PC-9 (cell line): Measurements from ENCODE around the gene HHATL. TPM values are rescaled to one million over a fixed set of nuclear protein-coding genes. Genes with fewer than 3 reads are reported as not detected.

Experiments used
- BruUV-seq: library from RNA; stranded (reverse); fragments of 400-500 nt; replicated peaks from 2 replicates; lab custom pipeline; 2021; lab: Mats Ljungman, UMichigan
- CTCF ChIA-PET: fragments of 300-600 bp; sonication (Branson Sonifier 250); formaldehyde crosslinking; loops from one replicate; lab custom pipeline; 2022; ENCODE audit warnings: antibody characterized with exemption; lab: Charles Lee
- POLR2A ChIA-PET: fragments of 300-600 bp; sonication (Branson Sonifier 250); formaldehyde crosslinking; loops from one replicate; lab custom pipeline; 2022; ENCODE audit warnings: antibody characterized with exemption; ENCODE audit not compliant: unreplicated experiment; lab: Charles Lee
- DNase-seq, 2 experiments: peaks; one replicate each; pipeline versions ENCODE4 v3.0.0 to v3.0.0-alpha.2; 2015 to 2022; ENCODE audit warnings: mixed read lengths in 1 of 2
- H2AFZ ChIP-seq: fragments of 200-600 bp; sonication (generic); 2 replicates; pipeline ENCODE4 v1.8.1; 2017; ENCODE audit warnings: antibody characterized with exemption
- H3F3A ChIP-seq: fragments of 200-600 bp; sonication (generic); 2 replicates; pipeline ENCODE4 v1.8.1; 2017; ENCODE audit warnings: antibody characterized with exemption, mild to moderate bottlenecking, low read depth; ENCODE audit not compliant: insufficient read depth
- H3K27ac ChIP-seq: fragments of 200-600 bp; sonication (generic); 2 replicates; pipeline ENCODE4 v1.6.1; 2016; ENCODE audit warnings: mixed run types
- H3K27me3 ChIP-seq: fragments of 200-600 bp; sonication (generic); 2 replicates; pipeline ENCODE4 v1.6.1; 2016; ENCODE audit warnings: low read depth, mixed run types; ENCODE audit not compliant: insufficient read depth
- H3K36me3 ChIP-seq: fragments of 200-600 bp; sonication (generic); 2 replicates; pipeline ENCODE4 v1.6.1; 2016; ENCODE audit warnings: low read depth, mixed run types
- H3K4me1 ChIP-seq: fragments of 200-600 bp; sonication (generic); replicated peaks from 2 replicates; pipeline ENCODE4 v1.6.1; 2016; ENCODE audit warnings: mixed run types; ENCODE audit not compliant: insufficient read depth
- H3K4me2 ChIP-seq: fragments of 200-600 bp; sonication (generic); 2 replicates; pipeline ENCODE4 v1.6.1; 2017; ENCODE audit warnings: mixed run types
- H3K4me3 ChIP-seq: fragments of 200-600 bp; sonication (generic); 2 replicates; pipeline ENCODE4 v1.6.1; 2016; ENCODE audit warnings: mixed run types
- H3K79me2 ChIP-seq: fragments of 200-600 bp; sonication (generic); 2 replicates; pipeline ENCODE4 v1.6.1; 2017; ENCODE audit warnings: low read depth, mixed run types
- H3K9me2 ChIP-seq: fragments of 200-600 bp; sonication (generic); 2 replicates; pipeline ENCODE4 v1.8.1; 2017; ENCODE audit warnings: mild to moderate bottlenecking; ENCODE audit not compliant: insufficient read depth
- H3K9me3 ChIP-seq: fragments of 200-600 bp; sonication (generic); 2 replicates; pipeline ENCODE4 v1.8.1; 2016; ENCODE audit warnings: low read depth; ENCODE audit not compliant: insufficient read depth
- H4K20me1 ChIP-seq: fragments of 200-600 bp; sonication (generic); 2 replicates; pipeline ENCODE4 v1.8.1; 2017; ENCODE audit not compliant: insufficient read depth
- EZH2 ChIP-seq: fragments of 200-600 bp; sonication (generic); IDR thresholded peaks from 2 replicates; pipeline ENCODE4 v1.8.0; 2017; ENCODE audit warnings: antibody characterized with exemption, low read depth
- intact Hi-C: fragments of 100-400 bp; cut with micrococcal nuclease; formaldehyde crosslinking; loops from one replicate; pipeline ENCODE4 v1.10.0; 2022; ENCODE audit not compliant: unreplicated experiment
- total RNA-seq: library from RNA; stranded (reverse); gene quantifications from 2 replicates; pipeline ENCODE4 v1.2.3, GENCODE V29; 2021
- TF ChIP-seq, protein P1 (sequence below): fragments of 200-600 bp; sonication (generic); conservative IDR thresholded peaks from 2 replicates; pipeline ENCODE4 v1.6.1; 2017; ENCODE audit warnings: mixed run types, antibody characterized with exemption, mild to moderate bottlenecking, moderate library complexity

HHATL gene
- total RNA-seq, 1 experiment from 2014 or later = not detected

DNA sequence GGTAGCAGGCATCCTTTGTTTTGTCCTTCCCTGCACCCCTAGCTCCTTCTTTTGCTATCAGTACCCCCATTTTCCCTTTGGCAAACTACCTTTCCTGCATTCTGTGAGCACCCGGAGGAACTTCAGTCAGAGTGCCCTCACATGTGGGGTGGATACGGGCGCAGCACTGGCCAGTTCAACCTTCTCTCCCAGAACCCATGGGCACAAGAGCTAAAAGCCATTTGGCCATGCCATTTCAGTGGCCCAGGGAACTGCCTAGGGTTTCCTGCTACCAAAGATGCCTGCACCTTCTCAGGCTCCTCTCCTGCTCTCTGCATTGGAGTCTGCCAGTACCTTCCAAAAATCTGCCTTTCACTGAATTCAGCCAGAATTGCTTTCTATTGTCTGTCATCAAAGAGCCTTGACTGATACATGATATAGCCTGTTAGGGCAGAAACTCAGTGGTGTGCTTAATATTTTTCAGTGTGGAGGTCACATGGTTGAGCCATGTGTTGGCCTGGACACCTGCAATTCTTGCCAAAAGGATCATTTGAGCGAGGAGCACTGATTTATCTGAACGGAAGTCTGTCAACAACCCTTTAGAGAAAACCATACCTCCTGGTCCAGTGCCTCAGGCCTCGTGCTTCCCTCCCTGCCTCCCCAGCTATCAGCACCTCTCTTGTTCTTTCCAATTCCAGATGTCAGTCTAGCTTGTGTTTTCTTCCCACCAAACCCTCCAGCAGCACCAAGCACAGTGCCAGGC, 27.0 kb upstream of the HHATL start:
- Histone ChIP-seq H3K9me3 (no peaks in the 10 kb centered on the region), H3F3A (no peaks in the 10 kb centered on the region), H3K4me1 (no peaks in the 10 kb centered on the region), H3K4me3 (no peak overlapping the region), H3K79me2 (no peaks in the 10 kb centered on the region), H3K27ac (no peak overlapping the region), H3K36me3 (no peaks in the 10 kb centered on the region), H3K9me2 (no peaks in the 10 kb centered on the region), H2AFZ (no peak overlapping the region), H3K4me2 (no peak overlapping the region), H3K27me3 (no peaks in the 10 kb centered on the region), H4K20me1 (no peaks in the 10 kb centered on the region)
- TF ChIP-seq, protein P1, sequence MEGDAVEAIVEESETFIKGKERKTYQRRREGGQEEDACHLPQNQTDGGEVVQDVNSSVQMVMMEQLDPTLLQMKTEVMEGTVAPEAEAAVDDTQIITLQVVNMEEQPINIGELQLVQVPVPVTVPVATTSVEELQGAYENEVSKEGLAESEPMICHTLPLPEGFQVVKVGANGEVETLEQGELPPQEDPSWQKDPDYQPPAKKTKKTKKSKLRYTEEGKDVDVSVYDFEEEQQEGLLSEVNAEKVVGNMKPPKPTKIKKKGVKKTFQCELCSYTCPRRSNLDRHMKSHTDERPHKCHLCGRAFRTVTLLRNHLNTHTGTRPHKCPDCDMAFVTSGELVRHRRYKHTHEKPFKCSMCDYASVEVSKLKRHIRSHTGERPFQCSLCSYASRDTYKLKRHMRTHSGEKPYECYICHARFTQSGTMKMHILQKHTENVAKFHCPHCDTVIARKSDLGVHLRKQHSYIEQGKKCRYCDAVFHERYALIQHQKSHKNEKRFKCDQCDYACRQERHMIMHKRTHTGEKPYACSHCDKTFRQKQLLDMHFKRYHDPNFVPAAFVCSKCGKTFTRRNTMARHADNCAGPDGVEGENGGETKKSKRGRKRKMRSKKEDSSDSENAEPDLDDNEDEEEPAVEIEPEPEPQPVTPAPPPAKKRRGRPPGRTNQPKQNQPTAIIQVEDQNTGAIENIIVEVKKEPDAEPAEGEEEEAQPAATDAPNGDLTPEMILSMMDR = no peak
- TF ChIP-seq EZH2 = no peak
- no peak for DNase-seq
- CTCF ChIA-PET = no interaction called here
- POLR2A ChIA-PET = no interaction called here
- intact Hi-C loops = no loop called here
- BruUV-seq = no TSS peak

DNA sequence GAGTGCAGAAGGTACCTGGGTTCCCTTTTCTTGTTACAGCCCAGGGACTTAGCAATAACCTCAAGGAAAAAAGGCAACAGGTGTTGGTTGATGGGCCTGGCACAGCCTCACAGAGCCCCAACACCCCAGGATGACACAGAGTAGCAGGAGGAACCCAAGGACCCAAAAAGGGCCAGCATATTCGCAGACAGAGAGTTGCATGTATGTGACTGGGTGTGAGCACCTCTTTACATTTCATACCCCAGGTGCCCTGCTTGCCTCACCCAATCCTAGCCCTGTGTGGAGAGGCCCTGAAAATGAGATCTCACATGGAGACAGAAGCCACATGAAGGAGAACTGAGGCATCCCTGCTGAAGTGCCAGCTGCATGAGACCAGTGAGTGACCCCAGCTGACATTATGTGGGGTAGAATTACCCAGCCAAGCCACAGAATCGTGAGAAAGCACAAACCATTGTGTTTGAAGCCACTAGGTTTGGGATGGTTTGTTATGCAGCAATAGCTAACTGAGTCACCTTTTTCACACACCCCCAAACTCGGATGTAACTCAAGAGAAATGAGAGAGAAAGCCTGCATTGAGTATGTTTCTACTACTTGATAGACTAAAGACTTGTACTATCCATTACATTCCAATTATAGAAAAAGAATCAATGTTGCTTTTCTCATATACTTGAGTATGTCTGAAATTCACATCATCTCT, 26.2 kb upstream of the HHATL start:
- no TSS peak for BruUV-seq
- H3K4me2 ChIP-seq = no peak overlapping the region
- H3K9me2 ChIP-seq = no peaks in the 10 kb centered on the region
- no peaks in the 10 kb centered on the region for H3K79me2 ChIP-seq
- ChIA-PET CTCF (no interaction called here), POLR2A (no interaction called here)
- no peak overlapping the region for H2AFZ ChIP-seq
- no peaks in the 10 kb centered on the region for H3K9me3 ChIP-seq
- TF ChIP-seq EZH2 = no peak
- TF ChIP-seq, protein P1 = no peak
- H3K4me1 ChIP-seq = no peaks in the 10 kb centered on the region
- no peak overlapping the region for H3K27ac ChIP-seq
- no peaks in the 10 kb centered on the region for H3K36me3 ChIP-seq
- H3K27me3 ChIP-seq = no peaks in the 10 kb centered on the region
- no peaks in the 10 kb centered on the region for H3F3A ChIP-seq
- intact Hi-C loops = no loop called here
- DNase-seq = no peak
- H4K20me1 ChIP-seq = no peaks in the 10 kb centered on the region
- H3K4me3 ChIP-seq = no peak overlapping the region

DNA sequence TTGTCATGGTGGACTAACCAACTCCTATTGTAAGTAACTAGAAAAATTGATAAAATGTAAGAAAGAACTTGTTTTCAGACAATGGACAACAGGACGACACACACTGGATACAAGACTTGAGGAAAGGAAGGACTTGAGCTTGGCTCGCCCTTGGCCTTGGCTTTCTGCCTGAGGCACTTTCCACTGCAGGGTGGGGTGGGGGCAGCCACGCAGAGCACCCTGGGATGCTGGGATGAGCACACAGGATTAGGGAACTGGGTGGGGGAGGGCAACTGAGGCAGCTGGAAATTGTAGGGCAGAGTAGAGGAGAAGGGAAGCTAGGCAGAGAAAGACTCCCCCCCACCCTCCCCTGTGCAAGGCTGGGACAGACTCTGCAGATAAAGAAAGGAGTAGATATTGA, 25.5 kb upstream of the HHATL start:
- no peaks in the 10 kb centered on the region for H3K27me3 ChIP-seq
- no peaks in the 10 kb centered on the region for H3K79me2 ChIP-seq
- H3K4me2 ChIP-seq = no peak overlapping the region
- POLR2A ChIA-PET = no interaction called here
- H4K20me1 ChIP-seq = no peaks in the 10 kb centered on the region
- H2AFZ ChIP-seq = no peak overlapping the region
- H3K4me1 ChIP-seq = no peaks in the 10 kb centered on the region
- H3K9me2 ChIP-seq = no peaks in the 10 kb centered on the region
- intact Hi-C loops = no loop called here
- H3F3A ChIP-seq = no peaks in the 10 kb centered on the region
- H3K36me3 ChIP-seq = no peaks in the 10 kb centered on the region
- no peak overlapping the region for H3K27ac ChIP-seq
- DNase-seq = no peak
- CTCF ChIA-PET = no interaction called here
- H3K9me3 ChIP-seq = no peaks in the 10 kb centered on the region
- no TSS peak for BruUV-seq
- TF ChIP-seq, protein P1 = no peak
- no peak for TF ChIP-seq EZH2
- no peak overlapping the region for H3K4me3 ChIP-seq
